H1 (cell line): ENCODE measurements around the gene ZBTB43. TPM values are rescaled to one million over a fixed set of nuclear protein-coding genes. Genes with fewer than 3 reads are reported as not detected.

Source experiments
- CHD7 ChIP-seq: fragments of 300-600 bp; sonication (generic); IDR thresholded peaks from 2 replicates; pipeline ENCODE4 v1.7.1; 2012; ENCODE audit warnings: low read length, moderate library complexity, mild to moderate bottlenecking, inconsistent platforms; ENCODE audit not compliant: insufficient replicate concordance
- polyA plus RNA-seq, 7 experiments: library from polyadenylated mRNA; depleted of rRNA in 3 of 7; stranded (reverse) in 5 of 7; unstranded in 2 of 7; fragments of >200 nt in 5 of 7; fragments of 200-250 nt in 2 of 7; gene quantifications; 1 replicate in 5 of 7; 2 replicates in 1 of 7; 4 replicates in 1 of 7; pipeline versions ENCODE4 v1.2.1 to v1.2.3, GENCODE V29; 2011 to 2013; ENCODE audit warnings: missing spikeins in 2 of 7, mixed read lengths in 2 of 7
- total RNA-seq: library from RNA; stranded (reverse); fragmentation: NEBNext Ultra II Directional; extraction: Animal tissue kit (Norgen Biotek cat#: 25700); gene quantifications from 2 replicates; pipeline ENCODE4 v1.2.1, GENCODE V29; 2021

ZBTB43 gene
- total and polyA plus RNA-seq, 2 of the 8 experiments (the other 6 are each of a cell fraction or from before 2014, with no cell fraction given), result 4.1 to 16.7 TPM

- TF ChIP-seq CHD7, result no peak
Observed at GRCh38 chr9:126790561-126790960, 14.3 kb upstream of the ZBTB43 start (continued).
